NCI-H1092 treated with DMSO at 0.1 percent for 48 hours (cell line): ENCODE results near the gene CLOCK.
"Not testable (repeated sequence)": the region's sequence is repeated elsewhere in the genome, so short reads cannot be mapped to it uniquely, and the experiment has no call there.

ENCODE experiments used
- DNase-seq: peaks from one replicate; lab custom pipeline; 2025; lab: John Stamatoyannopoulos, UW

CLOCK gene

GRCh38 chr4:55546756-55547465 is at the start of gene CLOCK:
TSS of gene CLOCK (minus strand) at chr4:55546909. CDS start at chr4:55482785, 64,124 bp downstream.
- DNase-seq: peak; percentile 90

GRCh38 chr4:55592014-55592413 is 45.3 kb upstream of the CLOCK start, which contains the start of gene PDCL2:
TSS of gene PDCL2 (minus strand) at chr4:55592245. CDS start at chr4:55592109, 136 bp downstream.
- DNase-seq: no peak

GRCh38 chr4:55588160-55588559 is 41.5 kb upstream of the CLOCK start:
- DNase-seq: no peak

- not testable (repeated sequence) for DNase-seq
These were observed 36.1 kb upstream of the CLOCK start for GRCh38 chr4:55582773-55583172.

GRCh38 chr4:55578341-55579010 is 31.8 kb upstream of the CLOCK start:
- DNase-seq: no peak

GRCh38 chr4:55575513-55575912 is 28.8 kb upstream of the CLOCK start:
- no peak for DNase-seq

- DNase-seq: no peak
These were observed 27.5 kb upstream of the CLOCK start for GRCh38 chr4:55574252-55574651.

GRCh38 chr4:55571806-55572205 is 25.1 kb upstream of the CLOCK start:
- no peak for DNase-seq

GRCh38 chr4:55568905-55569504 is 22.3 kb upstream of the CLOCK start:
- DNase-seq: no peak

GRCh38 chr4:55561889-55562288 is 15.2 kb upstream of the CLOCK start:
- no peak for DNase-seq

- no peak for DNase-seq
These were observed 13.4 kb upstream of the CLOCK start for GRCh38 chr4:55560096-55560495.

GRCh38 chr4:55554453-55555030 is 7.8 kb upstream of the CLOCK start:
- DNase-seq: no peak

GRCh38 chr4:55553441-55554201 is 6.9 kb upstream of the CLOCK start:
- no peak for DNase-seq

GRCh38 chr4:55551964-55552363 is 5.3 kb upstream of the CLOCK start:
- DNase-seq: not testable (repeated sequence)

- DNase-seq: no peak
These were observed 3.2 kb upstream of the CLOCK start for GRCh38 chr4:55549888-55550287.

- no peak for DNase-seq
These were observed 1.2 kb upstream of the CLOCK start for GRCh38 chr4:55547918-55548317.

- DNase-seq: no peak
These were observed 709 bp upstream of the CLOCK start for GRCh38 chr4:55547466-55547770.

- no peak for DNase-seq
These were observed 278 bp downstream of the CLOCK start for GRCh38 chr4:55546506-55546755.

GRCh38 chr4:55545641-55546505 is 836 bp downstream of the CLOCK start:
- peak; percentile 85 for DNase-seq

GRCh38 chr4:55545151-55545550 is 1.6 kb downstream of the CLOCK start:
- DNase-seq: peak; percentile 30

- peak; percentile 4 for DNase-seq
These were observed 2.9 kb downstream of the CLOCK start for GRCh38 chr4:55543858-55544257.

- DNase-seq: no peak
These were observed 6.4 kb downstream of the CLOCK start for GRCh38 chr4:55540271-55540670.
